NCI-H2171 treated with DMSO at 0.1 percent for 48 hours (cell line): ENCODE results near the gene HRH4.

ENCODE experiments used
- DNase-seq: peaks from one replicate; lab custom pipeline; 2025; lab: John Stamatoyannopoulos, UW

Gene HRH4

DNA sequence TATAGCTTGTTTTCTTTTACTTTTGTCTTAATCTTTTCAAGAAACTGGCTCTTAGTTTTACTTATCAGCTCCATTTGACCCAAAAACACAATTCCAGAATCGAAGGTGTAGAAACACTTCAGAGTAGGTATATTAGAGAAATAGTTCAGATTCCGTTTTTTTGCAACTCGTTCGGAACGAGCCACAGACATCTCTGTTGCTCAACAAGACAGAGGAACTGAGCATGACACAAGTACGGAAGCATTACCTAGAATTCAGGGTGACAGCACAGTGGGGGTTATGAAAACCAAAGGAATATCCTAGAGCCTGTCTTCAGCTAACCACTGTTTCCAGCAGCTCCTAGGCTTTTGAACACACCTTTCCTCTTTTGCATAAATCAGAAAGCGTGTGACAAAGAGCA lies 5.0 kb downstream of the HRH4 start:
- DNase-seq = no peak

DNA sequence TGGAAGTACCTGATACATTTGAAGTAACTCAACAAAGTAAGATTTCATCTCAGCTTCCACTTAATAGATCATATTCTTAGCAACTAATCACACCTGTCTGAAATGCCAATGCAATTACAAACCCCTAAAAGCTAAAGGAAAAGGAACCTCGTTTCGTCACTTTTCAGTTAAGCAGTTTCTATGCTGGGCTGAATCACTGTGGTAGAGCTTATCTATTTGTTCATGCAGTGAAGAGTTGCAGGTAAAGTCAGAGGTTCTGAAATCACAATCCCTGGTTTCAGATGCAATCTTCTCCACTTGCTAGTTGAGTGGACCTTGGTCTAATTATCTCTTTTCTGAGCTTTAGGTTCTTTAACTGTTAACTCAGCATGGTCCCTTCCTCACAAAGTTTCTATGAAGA lies 6.3 kb downstream of the HRH4 start:
- DNase-seq = no peak

DNA sequence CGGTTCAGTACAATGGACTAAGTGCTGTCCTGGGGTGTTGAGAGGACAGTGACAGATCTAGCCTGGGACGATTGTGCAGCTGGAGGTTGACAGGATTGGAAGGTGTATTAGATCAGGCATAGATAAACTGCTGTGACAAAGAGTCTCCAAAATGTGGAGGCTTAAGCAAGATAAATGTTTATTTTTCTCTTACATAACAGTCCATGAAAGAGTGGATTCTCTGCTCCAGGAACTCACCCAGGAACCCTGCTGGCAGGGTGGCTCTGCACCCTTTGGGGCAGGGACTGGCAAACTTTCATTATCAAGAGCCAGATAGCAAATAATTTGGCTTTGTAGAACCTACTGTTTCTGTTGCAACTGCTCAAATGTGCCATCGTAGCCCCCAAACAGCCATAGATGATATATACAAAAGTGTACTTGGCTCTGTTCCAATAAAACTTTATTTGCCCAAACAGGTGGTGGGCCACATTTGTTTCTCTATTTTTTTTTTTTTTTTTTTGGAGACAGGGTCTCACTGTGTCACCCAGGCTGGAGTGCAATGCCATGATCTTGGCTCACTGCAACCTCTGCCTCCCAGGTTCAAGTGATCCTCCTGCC lies 9.7 kb downstream of the HRH4 start:
- no peak for DNase-seq

DNA sequence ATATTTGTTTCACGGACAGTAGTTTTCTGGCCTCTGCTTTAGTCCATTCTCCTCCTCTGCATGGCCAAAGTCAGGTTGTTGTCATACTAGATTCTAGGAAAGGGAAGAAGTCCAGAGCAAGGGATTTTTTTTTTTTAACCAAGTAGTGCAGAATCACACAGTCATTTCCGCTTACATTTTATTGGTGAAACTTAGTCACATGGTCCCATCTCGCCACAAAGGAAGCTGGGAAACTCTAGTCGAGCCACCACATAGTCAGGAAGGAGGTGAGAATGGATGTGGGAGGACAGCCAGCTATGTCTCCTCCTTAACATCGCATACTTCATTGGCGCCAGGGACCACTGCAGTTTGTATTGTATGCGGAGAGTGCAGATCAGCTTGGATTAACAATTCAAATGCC lies 10.4 kb downstream of the HRH4 start:
- no peak for DNase-seq

DNA sequence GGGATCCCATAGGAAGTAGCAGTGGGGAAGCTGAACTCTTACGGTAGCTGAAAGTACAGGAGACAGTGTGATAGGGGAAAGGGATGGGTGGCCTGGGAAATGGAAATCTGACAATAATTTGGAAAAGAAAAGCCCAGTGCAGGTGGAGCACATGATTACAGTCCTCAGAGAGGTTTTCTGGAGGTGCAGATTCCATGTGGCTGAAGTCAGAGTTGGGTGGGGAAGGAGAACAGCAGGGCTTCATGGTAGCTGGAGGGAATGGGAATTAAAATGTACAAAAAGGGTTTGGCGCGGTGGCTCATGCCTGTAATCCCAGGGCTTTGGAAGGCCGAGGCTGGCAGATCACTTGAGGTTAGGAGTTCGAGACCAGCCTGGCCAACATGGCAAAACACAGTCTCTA lies 12.2 kb downstream of the HRH4 start:
- DNase-seq = no peak

DNA sequence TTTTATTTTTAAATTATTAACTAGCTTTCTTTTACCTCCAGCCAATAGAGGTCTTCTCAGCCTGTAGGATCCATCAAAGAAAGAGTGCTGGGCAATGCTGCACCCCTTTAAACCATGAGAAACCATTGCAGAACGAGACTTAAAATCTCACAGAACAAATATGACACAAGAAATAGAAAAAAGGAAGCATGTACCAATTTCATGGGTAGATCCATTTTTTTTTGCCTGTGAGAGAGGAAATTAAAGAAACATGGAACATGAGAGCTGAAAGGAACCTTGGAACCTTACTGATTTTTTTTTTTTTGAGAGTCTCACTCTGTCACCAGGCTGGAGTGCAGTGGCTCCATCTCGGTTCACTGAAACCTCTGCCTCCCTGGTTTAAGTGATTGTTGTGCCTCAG lies 14.0 kb downstream of the HRH4 start:
- no peak for DNase-seq

DNA sequence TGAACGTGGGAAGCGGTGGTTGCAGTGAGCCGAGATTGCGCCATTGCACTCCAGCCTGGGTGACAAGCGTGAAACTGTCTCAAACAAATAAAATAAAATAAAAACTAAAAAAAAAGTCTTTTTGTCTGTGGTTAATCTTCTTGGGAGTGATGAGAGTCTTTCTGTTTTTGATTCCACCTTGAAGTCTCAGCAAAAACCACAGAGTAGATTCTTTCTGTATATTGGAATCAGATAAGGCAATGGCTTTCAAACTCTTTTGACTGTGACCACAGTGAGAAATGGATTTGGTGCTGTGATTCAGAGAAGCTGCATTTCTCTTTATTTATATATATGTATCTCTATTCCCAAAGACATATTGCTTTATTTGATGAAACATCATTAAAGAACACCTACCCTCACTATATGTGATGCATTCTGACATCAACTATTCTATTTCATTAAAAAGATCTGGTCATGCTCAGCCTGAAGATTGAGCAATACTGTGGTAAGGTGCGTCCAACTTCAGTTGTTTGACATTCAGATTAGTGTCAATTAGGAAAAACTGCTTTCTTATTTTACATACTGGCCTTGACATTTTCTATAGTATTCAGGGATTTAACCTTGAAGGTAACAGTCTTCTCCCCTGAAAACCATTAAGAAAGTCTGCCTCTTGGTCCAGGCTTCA lies 15.6 kb downstream of the HRH4 start:
- DNase-seq = no peak

DNA sequence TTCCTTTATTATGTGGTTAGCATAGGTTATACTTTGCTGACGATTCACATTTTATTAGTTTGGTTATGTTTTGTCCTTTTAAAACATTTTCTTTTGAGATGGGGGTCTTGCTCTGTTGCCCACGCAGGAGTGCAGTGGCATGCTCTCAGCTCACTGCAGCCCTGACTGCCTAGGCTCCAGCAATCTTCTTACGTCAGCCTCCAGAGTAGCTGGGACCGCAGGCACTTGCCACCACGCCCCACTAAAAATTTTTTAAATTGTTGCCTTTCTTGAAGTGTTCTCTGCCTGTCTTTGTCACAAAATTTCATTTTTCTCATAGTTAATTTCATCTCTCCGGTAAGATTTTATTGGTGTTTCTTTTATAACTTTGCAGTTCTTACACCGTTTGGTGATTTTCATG lies 18.9 kb downstream of the HRH4 start:
- DNase-seq = no peak

DNA sequence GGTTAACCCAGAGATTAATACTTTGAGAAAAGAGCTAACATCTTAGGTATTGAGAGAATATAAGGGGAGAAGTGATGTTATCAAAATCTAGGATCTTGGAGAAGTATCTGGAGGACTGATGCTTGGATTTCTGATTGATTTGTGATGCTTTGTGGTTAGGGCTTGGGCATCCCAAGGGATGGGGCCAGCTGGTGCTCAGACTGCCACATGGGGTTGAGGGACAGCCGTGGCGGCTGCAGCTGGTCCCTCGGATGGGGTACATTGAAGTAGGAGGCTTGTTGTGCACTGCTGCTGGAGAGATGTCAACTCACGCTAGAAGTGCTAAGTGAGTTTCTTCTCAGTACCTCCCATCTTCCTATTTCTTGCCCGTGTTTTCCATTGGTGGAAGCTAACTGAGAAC lies 22.4 kb downstream of the HRH4 start:
- peak; percentile 87 for DNase-seq

DNA sequence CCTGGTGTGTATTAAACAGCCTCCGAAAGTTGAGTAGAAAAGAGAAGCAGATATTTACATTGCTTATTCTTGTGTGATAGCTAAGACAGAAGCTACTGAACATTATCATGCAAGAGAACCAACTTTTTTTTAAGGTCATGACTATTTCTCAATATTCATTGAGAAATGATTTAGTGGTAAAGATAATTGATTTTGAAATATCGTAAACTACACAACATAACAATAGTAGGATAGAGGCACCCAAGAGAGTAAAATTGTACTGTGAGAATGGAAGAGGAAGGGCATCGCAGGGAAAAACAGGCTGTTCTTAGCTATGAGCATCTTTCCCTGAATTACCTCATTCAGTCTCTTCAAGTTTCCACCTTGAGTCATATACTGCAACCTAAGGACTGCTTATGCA lies 25.2 kb downstream of the HRH4 start:
- DNase-seq = no peak

DNA sequence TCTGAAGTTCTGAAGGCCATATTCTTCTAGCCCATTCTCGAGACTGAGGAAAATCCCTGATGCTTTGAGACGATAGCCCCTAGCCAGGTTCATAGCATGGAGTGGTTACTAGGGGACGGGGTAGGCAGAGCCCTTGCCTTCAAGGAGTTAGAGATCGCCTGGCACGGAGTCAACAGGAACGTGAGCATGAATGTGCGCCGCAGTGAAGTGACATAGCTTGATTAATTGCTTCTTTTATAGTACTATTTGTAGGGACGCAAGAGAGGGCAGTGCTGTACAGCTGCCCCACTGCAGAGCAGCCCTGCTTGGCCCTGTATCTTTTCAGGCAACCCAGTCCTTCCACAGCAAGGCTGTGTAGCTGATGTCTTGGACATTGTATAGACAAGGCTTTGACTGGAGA lies 26.2 kb downstream of the HRH4 start:
- no peak for DNase-seq

DNA sequence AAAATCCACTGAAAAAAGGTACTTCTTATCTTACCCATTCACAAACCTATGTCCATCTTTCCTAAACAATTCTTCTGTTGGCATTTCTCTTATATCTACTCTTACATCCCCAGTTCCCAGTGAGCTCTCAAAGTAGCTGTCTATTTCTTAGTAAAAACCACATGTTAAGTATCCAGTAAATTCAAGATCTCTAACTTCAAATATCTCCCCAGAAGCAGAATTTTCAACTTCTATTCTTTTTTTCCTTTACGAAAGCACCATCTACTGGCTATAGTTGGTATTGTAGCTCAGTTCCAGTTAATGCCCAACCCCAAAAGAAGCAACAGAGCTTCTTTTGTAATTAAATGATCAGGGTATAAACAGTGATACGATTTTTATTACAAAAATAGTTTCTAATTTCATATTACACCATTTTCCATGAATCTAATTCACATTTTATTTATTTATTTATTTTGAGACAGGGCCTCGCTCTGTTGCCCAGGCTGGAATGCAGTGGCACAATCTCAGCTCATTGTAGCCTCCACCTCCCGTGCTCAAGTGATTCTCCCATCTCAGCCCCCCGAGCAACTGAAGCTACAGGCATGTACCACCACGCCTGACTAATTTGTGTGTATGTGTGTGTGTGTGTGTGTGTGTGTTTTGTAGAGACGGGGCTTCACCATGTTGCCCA lies 28.5 kb downstream of the HRH4 start:
- peak; percentile 67 for DNase-seq

DNA sequence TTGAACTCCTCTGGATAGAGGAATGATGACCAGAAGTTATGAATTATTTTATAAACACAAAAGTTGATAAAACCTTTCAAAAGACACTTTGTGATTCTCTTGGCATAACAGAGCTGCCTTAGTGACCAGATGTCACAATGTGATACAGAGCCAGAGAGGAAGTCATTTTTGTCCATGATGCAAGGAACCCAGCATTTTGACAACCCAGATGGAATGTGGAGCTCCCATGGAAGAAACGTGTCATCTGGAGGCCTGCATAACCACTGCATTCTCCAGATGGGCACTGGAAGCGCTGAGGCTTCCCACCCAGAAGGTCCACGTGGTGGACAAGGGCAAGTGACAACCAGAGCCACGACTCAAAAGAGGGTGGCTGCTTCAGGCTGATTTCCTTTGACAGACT lies 30.1 kb downstream of the HRH4 start:
- no peak for DNase-seq

DNA sequence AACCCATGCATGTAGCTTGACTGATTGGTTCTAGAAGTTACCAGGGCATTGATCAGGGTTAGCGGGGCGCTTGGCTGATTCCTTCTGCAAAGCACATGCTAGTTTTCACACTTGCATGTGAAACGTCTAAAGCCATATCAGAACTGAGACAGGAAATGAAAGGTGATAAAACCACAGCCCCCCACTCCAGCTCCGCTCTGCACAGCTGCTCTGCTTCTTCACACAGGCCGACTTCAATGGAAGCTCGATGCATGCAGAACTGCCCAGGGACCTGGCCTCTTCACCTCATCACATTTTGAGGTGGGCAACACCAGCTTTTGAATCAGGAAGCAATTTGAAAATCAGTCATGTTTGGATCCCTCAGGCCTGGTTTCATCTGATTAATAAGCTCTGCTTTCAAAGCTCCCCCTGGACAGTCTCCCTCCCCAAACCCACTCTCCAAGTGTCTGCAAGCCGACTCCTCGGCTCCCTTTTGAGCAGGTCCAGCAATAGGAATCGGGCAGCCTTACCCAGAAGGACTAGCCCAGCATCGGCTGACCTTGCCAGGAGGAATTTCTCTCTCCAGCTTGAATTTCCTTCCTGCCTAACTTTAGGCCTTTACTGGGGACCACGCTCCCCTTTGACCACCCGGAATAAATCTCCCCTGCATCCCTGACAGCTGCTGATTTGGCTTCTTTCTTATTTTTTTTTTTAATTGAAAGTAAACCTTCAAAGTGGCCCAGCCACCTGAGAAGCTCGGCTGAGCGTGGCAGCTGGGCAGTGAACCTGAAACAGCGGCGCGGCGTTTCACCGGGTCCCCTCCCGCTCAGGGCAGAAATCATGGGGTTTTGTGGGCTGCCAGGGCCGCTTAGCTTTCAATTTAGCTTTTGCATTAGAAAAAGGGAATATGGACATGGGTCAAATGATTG lies 31.7 kb downstream of the HRH4 start:
- peak; percentile 10 for DNase-seq

DNA sequence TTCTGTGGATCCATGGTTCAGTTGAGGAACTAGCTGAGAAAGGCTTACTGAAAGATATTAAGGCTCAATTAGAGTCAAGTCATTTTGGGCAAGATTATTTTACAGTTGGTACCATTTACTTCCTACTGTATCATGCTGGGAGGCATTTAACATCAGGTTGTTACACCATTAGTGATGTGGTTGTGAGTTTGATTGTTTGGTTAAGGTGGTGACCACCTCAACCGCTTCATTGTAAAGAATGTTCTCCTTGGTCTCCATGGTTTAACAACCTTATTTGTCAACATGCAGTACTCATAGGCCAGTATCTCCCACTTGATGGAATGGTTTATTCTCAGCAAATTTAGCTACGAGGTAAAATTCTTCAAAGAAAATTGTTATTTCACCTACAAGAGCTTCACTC lies 34.1 kb downstream of the HRH4 start:
- DNase-seq = no peak

DNA sequence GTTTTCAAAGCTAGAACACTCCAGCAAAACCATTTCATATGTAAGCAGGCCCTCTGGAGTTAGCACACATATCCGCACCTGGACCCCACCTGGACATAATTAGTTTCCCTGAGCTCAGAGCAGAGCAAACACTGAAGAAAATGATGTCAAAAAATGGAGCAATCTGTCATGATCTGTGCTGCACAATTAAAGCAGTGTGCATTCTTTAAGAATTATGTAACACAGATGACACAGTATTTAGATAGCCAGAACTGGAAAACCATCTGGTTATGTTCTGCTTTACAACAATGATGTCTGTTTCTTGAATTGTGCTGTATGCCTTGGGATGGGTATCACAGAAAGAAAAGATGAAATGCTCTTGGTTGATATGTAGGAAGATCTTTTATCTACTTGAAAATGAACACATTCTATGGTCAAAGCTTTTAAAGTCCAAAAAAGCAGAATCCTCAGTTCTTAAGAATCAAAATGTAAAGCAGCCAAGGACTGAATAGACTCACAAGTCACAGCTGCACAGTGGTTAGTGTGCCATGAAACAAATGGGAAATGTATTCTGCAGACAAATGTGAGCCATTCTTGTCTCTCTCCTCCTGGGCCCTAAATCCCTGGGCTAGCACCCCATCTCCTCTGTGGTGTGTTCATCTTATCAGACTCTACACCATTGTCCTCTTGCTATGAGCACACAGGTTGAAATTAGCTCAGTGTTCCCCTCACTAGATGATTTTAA lies 36.8 kb downstream of the HRH4 start:
- peak; percentile 79 for DNase-seq

DNA sequence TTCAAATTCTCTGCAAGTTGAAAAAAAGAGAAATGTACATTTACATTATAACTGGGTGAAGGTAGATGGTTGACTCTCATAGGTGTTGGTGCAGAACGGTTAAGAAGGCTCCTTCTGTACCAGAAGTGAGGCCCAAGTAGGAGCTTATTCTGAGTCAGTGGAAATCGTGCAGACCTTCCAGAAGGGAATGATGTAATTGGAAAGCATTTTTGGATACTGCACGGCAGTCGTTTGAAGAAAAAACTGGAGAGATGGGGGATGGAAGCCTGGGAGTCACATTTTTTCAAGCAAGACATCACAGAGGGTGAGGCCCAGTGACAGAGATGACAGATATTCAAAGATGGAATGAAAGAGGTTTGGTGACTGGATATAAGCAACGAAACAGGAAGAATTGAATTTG lies 39.4 kb downstream of the HRH4 start:
- no peak for DNase-seq

DNA sequence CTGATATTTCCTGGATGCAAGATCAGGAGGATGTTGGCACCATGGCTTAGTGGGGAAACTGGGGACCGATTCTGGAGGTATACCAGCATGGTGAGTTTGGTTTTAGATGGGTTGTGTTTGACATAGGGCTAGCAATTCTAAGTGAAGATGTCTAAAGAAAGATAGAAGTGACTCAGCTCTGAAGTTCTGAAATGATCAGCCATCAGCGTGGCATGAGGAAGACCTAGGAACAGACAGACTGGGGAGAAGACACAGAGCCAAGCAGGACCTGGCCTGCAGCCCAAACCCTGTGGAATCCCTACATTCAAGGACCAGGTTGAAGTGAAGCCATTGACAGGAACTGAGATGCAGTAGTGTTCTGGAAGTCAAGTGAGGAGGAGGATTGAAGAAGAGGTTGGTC lies 39.8 kb downstream of the HRH4 start:
- no peak for DNase-seq

DNA sequence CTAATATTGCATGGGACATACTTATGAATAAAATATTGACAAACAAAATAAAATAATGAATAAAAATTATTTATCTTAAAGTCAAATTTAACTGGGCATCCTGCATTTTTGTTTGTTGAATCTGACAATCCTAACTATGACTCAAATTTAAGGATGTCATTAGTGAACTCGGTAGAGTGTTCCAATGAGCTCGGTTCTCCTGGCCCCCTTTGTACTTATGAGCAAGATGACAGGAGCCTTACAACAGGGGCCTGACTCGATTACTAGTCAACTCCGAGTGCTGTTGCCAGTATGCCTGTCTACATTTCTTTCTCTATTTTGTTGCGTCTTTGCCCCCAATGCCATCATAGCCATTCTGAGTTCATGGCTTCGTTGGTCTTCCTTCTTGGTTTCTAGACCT lies 40.3 kb downstream of the HRH4 start:
- DNase-seq = no peak

DNA sequence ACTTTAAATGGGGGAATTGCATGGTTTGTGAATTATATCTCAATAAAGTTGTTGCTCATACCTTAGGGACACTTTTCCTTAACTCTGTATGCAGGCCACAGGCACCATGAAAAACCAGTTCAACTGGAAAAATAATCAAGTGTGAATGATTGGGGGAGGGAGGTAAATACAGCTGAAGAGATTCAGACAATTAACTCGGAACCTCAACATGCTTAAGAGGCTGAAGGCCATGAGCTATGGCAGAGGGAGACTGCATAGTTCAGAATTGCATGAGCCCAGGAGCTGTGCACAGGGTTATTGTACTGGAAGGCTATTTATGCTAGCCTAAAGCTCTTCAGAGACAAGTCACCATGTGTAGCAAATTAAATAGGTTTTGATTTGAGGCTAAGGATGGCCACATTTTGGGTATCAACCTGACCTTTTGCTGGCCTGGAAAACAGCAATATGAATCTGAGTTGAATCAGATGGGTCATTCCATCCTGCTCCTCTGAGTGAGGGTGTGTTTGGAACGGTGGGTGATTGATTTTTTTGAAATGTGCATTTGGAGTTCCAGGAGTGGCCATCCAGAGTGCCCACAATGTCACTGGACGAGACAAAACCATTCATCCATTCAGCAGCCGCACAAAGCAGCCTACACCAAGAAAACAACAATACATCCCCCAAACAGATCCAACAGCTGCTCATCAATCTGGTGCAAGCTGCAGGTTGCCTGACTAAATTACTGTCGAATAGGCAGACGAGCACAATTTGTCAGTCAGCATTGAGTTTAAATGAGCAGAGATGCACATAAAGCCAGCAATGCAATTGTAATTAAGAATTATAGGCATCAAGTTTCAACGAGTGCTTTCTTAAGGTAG lies 42.5 kb downstream of the HRH4 start:
- peak; percentile 74 for DNase-seq

DNA sequence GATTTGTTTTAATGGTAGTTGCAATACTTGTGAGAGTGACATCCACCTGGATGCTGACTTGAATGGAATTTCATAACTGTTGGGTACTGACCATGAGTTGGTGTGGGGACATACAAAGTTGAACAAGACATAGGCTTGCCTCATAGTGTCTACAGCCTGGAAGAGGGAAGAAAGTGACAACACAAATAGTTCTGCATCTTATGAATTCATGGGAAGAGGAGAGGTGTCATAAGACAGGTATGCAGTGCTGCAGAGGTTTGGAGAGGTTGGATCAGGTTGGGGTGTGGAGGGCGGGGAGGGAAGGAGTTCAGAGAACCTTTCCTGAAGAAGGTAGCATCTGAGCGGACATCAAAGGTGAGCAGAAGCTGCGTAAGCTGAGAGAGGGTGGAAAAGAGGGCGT lies 44.0 kb downstream of the HRH4 start:
- no peak for DNase-seq
